Dedifferentiated amniotic fluid mesenchymal stem cell (primary cell): ENCODE results near the gene HADHA.
A peak's percentile ranks its signal among the peaks of the same experiment; 100 is the strongest.
"Not testable (repeated sequence)": the region's sequence is repeated elsewhere in the genome, so short reads cannot be mapped to it uniquely, and the experiment has no call there.

Source experiments
- DNase-seq: peaks from one replicate; pipeline ENCODE4 v3.0.0-alpha.2; 2016; ENCODE audit errors: extremely low spot score

HADHA gene

GRCh38 chr2:26244309-26245230 is at the start of gene HADHA, which contains the start of gene HADHB:
Gene HADHA (minus strand): TSS chr2:26244632. CDS start chr2:26244596, 36 bp downstream.
Gene HADHB (plus strand): TSS chr2:26244939. CDS start chr2:26254255, 9,316 bp downstream.
- peak; percentile 79 for DNase-seq

- DNase-seq = no peak
Observed at GRCh38 chr2:26292646-26293045, 48.2 kb upstream of the HADHA start.

GRCh38 chr2:26290001-26290400 is 45.6 kb upstream of the HADHA start:
- no peak for DNase-seq

GRCh38 chr2:26285931-26286330 is 41.5 kb upstream of the HADHA start:
- DNase-seq = no peak

- DNase-seq = no peak
Observed at GRCh38 chr2:26284132-26284531, 39.7 kb upstream of the HADHA start.

GRCh38 chr2:26283606-26284005 is 39.2 kb upstream of the HADHA start:
- no peak for DNase-seq

GRCh38 chr2:26281226-26281625 is 36.8 kb upstream of the HADHA start:
- no peak for DNase-seq

- no peak for DNase-seq
Observed at GRCh38 chr2:26279886-26280285, 35.5 kb upstream of the HADHA start.

GRCh38 chr2:26276484-26277227 is 32.2 kb upstream of the HADHA start:
- no peak for DNase-seq

- peak; percentile 98 for DNase-seq
Observed at GRCh38 chr2:26274058-26274613, 29.7 kb upstream of the HADHA start.

- DNase-seq = peak; percentile 82
Observed at GRCh38 chr2:26273501-26273900, 29.1 kb upstream of the HADHA start.

- DNase-seq = no peak
Observed at GRCh38 chr2:26270373-26270772, 25.9 kb upstream of the HADHA start.

GRCh38 chr2:26269571-26270158 is 25.2 kb upstream of the HADHA start:
- no peak for DNase-seq

GRCh38 chr2:26268670-26269385 is 24.4 kb upstream of the HADHA start:
- DNase-seq = not testable (repeated sequence)

- DNase-seq = no peak
Observed at GRCh38 chr2:26268213-26268612, 23.8 kb upstream of the HADHA start.

- not testable (repeated sequence) for DNase-seq
Observed at GRCh38 chr2:26258836-26259235, 14.4 kb upstream of the HADHA start.

GRCh38 chr2:26255759-26256384 is 11.4 kb upstream of the HADHA start:
- DNase-seq = no peak

- DNase-seq = no peak
Observed at GRCh38 chr2:26251893-26252292, 7.5 kb upstream of the HADHA start.

- no peak for DNase-seq
Observed at GRCh38 chr2:26249625-26250024, 5.2 kb upstream of the HADHA start.

- no peak for DNase-seq
Observed at GRCh38 chr2:26246818-26247217, 2.4 kb upstream of the HADHA start.

- DNase-seq = no peak
Observed at GRCh38 chr2:26245810-26246209, 1.4 kb upstream of the HADHA start.
